Stimulated activated CD8-positive, alpha-beta memory T cell treated with anti-CD3 and anti-CD28 coated beads, Interleukin-12 subunit alpha, Interleukin-12 subunit beta, amount 100 ng/mL, for 24 hours (primary cell): ENCODE results near the gene CTH.
"Not testable (repeated sequence)": the region's sequence is repeated elsewhere in the genome, so short reads cannot be mapped to it uniquely, and the experiment has no call there.

Source experiments
- DNase-seq: peaks from one replicate; pipeline ENCODE4 v3.0.0-alpha.2; 2020; ENCODE audit errors: extremely low read depth

CTH gene

DNA sequence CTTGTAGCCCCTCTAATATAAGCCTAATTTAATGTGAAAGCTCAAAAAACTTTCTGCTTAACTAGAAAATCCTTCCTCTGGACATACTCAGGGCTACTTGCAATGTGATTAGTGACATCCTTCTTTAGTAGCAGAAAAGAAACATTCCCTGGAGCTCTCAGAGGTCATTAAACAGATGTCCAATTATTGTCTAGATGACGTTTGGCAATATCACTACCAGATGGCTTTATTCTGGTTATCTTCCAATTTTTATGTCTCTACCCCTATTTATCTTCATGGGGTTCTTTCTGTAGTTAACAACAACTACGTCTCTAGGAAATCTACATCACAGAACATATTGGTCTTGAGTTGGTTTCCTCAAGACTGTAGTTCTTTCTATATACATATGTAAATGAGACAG lies 44.2 kb downstream of the CTH start:
- DNase-seq: no peak

DNA sequence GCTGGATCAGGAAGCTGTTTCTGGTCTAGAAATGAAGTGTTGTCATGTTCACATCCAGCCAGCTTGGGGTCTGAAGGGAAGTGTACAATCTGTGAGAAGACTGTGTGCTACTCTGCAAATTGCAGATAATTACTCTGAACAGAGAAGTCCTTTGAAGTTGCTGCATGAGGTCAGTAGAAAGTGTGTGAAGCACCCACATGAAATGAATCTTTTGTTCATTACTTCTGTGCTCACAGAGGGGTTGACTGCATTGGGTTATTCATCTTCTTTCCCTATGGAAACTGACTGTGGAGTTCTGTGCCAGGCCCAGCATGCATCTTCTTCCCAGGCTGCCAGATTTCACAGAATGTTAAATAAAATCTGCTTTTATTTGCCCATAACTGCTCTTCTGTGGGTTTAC lies 47.1 kb downstream of the CTH start:
- DNase-seq: no peak

DNA sequence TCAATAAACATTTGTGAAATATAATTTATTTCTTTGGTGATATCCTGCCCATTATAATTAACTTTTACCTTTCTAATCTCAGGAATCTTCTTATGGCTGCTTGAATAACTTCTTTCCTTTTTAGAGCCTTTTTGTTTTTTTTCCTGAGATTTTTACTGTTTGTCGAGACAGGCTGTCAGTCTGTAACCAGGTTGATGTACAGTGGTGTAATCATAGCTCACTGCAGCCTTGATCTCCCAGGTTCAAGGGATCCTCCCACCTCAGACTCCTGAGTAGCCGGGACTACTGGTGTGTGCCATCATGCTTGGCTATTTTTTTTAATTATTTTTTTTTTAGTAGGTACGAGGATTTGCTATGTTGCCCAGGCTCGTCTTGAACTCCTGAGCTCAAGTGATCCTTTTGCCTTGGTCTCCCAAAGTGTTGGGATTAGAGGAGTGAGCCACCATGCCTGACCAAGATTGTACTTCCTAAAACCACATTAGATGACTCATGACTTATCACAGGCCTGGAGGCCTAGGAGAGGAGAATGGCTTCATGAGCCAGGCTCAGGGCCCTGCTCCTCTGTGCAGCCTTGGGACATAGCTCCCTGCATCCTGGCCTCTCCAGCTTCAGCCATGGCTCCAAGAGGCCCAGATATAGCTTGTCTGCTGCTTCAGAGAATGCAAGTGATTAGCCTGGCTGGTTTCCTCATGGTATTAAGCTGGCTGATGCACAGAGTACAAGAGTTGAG lies 48.6 kb downstream of the CTH start:
- DNase-seq: no peak

DNA sequence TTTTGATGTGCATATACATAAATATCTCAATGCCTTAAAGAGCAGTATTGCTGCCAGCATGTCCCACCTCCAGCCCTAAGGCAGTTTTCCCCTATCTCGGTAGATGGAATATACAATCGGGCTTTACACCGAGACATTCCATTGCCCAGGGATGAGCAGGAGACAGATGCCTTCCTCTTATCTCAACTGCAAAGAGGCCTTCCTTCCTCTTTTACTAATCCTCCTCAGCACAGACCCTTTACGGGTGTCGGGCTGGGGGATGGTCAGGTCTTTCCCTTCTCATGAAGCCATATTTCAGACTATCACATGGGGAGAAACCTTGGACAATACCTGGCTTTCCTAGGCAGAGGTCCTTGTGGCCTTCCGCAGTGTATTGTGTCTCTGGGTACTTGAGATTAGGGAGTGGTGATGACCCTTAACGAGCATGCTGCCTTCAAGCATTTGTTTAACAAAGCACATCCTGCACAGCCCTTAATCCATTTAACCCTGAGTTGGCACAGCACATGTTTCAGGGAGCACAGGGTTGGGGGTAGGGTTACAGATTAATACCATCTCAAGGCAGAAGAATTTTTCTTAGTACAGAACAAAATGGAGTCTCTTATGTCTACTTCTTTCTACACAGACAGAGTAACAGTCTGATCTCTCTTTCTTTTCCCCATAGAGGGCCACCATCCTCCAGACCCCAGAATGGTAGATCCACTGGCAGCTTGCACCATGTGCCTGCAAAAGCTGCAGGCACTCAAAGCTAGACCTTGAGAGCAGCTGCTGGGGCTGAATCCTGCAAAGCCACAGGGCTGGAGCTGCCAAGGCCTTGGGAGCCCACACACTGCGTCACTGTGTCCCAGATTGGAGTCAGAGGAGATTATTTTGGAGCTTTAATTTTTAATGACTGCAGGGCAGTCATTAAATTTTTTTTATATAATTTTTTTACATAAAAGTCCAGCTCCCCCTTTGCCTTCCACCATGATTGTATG lies 50.0 kb downstream of the CTH start:
- not testable (repeated sequence) for DNase-seq

- no peak for DNase-seq
These were observed 51.5 kb downstream of the CTH start for GRCh38 chr1:70462611-70463010.

DNA sequence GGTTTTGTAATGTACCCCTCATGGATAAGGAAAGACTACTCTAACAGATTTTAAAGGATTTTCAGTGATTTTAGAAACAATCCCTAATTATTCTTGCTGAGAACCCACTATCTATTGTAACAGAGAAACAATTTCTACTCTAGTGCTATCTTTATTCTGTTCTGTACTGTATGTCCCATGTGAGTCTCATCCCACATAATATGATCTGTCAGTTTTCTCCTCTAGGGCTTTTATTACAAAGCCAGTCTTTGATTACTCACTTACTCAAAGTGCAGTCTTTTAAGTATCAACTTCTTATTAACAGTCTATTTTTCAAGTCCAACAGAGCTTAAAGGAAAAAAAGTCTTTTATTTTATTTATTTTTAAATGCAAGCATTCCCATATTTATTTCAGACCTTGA lies 54.8 kb downstream of the CTH start:
- no peak for DNase-seq

DNA sequence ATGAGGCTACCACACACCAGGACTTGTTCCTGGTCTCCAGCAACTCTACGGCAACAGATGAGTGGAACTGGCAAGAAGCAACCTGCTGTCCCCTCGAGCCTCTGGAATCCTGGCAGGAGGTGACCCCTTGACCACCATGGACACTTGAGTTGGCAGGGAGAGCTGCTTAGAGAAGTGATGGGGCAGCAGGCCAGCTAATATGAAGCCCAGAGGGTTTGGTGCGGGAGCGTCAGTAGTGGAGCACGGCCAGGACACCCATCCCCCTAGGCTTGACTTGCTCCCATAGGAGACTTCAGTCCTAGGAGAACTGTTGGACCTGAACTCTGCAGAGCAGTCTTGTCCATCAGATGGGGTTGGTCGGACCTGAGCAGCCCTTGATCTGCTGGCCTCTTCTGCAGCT lies 56.5 kb downstream of the CTH start:
- no peak for DNase-seq

DNA sequence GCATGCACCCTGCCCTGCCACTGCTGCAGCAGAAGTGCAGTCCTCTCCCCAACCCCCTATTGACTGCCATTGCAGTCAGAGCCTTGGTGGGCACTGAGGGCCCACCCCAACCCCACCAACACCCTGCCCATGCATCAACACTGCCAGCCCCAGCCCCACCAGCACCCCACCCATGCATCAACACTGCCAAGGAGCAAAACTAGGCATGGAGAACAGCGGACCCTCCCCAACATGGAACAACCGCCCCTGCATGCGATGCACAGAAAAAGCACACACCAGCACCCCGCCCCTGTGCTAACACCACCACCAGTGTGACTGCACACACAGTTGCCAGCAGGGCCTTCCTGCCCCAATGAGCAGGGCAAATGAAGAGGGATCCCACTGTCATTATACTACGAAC lies 57.1 kb downstream of the CTH start:
- DNase-seq: no peak

GRCh38 chr1:70469184-70469583 lies 58.1 kb downstream of the CTH start:
- DNase-seq: not testable (repeated sequence)

- no peak for DNase-seq
These were observed 64.0 kb downstream of the CTH start for GRCh38 chr1:70475023-70475422.

GRCh38 chr1:70477090-70477489 lies 66.0 kb downstream of the CTH start:
- DNase-seq: no peak

DNA sequence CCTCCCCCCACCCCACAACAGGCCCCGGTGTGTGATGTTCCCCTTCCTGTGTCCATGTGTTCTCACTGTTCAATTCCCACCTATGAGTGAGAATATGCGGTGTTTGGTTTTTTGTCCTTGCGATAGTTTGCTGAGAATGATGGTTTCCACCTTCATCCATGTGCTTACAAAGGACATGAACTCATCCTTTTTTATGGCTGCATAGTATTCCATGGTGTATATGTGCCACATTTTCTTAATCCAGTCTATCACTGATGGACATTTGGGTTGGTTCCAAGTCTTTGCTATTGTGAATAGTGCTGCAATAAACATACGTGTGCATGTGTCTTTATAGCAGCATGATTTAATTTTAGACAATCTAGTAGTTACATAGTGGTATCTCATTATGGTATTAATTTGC lies 66.8 kb downstream of the CTH start:
- DNase-seq: not testable (repeated sequence)

DNA sequence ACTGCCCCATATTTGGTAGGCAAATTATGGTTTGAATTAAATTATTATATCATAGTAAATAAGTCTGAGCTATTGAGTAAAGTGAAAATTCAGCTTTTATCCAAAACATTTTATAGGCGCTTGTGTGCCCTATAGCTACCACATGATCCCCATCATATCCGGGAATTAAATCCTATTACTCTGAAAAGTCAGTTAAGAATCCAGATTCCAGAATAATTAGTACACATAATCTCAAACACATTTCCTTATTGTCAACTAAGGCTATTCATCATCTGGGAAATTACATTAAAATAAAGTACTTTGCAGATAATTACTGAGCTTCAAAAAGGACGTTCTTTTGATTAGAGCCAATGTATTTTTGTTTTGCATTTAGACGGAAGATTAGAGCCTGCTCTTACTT lies 72.3 kb downstream of the CTH start:
- no peak for DNase-seq

GRCh38 chr1:70485624-70486023 lies 74.6 kb downstream of the CTH start:
- DNase-seq: no peak

- no peak for DNase-seq
These were observed 75.8 kb downstream of the CTH start for GRCh38 chr1:70486676-70487458.

- no peak for DNase-seq
These were observed 76.4 kb downstream of the CTH start for GRCh38 chr1:70487459-70487815.

DNA sequence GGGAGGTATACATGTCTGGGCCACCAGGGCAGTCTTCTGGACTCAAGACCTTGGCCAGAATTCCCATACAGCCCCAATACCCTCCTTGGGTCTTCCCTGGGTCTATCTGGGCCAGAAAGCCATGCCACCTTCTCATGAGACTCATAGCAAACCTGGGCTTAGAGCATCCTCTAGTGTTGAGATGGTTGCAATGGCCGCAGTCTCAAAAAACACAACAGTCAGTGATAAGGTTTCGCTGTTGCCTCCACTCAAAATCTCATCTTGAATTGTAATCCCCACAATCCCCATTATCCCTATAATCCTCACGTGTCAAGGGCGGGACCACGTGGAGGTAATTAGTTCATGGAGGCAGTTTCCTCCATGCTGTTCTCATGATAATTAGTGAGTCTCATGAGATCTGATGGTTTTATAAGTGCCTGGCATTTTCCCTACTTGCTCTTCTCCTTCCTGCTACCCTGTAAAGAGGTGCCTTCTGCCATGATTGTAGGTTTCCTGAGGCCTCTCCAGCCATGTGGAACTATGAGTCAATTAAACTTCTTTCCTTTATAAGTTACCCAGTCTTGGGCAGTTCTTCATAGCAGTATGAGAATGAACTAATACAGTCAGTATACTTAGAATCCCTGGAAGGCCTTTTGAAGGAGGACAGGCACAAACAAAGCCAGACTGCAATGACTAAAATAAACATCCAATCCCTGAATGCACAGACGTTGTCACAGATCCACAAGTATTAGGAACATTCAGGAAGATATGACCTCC lies 77.0 kb downstream of the CTH start:
- DNase-seq: no peak
